HG03457 (cell line): ENCODE measurements around the gene B4GALT5.

Source experiments
- ATAC-seq: cut with Tn5 transposase; IDR thresholded peaks from one replicate; pipeline ENCODE4 v1.9.1; 2021; ENCODE audit warnings: moderate number of reproducible peaks; ENCODE audit not compliant: unreplicated experiment

The B4GALT5 gene

DNA sequence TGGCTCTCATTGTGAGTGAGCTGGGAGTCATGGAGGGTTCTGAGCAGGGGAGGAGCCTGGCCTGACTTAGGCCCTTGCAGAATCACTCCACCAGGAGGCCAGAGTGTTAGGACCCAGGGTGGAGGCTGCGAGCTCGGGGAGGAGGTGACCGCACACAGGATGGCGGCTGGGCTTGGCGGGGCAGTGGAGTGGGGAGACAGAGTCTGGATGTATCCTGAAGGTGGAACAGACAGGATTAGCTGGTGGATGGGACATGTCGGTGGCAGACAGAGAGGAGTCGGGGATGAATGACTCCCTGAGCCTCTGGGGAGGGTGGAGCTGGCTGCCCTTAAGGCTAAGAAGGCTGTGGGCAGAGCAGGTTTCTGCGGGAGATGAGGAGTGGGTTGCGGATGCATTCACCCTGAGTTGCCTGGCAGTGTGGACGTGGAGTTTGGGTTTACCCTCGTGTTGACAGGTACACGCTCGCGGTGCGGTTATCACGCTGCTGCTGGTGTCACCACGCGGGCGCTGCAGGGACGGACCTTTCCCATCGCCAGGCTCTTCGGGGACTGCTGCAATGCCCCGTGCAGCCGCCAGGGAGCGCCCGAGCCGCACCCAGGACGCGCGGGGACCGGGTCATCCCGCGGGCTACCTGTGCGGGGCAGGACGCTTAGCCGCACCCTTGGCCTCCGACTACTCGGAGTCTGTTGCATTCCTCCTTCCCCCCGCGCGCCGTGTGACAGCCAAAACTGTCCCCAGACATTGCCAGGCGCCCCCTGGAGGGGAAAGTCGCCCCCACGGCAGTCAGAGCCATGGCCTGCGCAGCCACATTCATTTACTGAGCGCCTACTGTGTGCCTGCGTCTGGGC is 102.8 kb downstream of the B4GALT5 start:
- no peak for ATAC-seq

- ATAC-seq = peak; percentile 43
Observed at GRCh38 chr20:49608752-49609670, 104.7 kb downstream of the B4GALT5 start.

DNA sequence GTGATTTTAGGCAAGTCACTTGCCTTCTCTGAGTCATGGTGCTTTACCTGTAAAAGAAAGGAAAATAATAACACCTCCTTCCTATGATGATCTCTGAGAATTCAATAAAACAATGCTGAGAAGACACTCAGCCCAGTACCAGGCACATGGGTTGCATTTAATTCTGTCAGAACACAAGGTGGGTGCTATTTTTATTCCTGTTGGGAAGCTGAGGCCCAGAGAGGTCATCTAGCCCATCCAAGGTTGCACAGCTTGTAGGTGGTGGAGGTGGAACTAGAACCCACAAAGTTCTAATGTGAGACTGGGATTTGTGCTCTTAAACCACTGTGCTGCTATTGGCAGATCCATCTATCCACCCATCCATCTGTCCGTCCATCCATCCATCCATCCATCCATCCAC is 106.1 kb downstream of the B4GALT5 start:
- ATAC-seq = no peak

DNA sequence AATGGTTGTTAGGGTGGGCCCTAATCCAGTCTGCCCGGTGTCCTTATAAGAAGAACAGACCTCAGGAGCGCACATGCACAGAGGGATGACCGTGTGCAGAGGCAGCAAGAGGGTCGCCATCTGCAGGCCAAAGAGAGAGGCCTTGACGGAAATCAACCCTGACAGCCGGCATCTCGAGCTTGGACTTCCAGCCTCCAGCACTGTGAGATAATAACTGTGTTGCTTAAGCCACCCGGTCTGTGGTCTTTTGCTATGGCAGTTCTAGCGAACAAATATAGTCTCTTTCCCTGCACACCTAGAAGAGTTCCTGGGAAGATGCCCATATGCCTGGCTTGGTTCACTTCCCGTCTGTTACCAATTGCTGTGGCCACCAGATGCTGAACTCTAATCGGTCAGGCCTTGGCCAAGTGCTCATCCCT is 110.5 kb downstream of the B4GALT5 start:
- no peak for ATAC-seq

DNA sequence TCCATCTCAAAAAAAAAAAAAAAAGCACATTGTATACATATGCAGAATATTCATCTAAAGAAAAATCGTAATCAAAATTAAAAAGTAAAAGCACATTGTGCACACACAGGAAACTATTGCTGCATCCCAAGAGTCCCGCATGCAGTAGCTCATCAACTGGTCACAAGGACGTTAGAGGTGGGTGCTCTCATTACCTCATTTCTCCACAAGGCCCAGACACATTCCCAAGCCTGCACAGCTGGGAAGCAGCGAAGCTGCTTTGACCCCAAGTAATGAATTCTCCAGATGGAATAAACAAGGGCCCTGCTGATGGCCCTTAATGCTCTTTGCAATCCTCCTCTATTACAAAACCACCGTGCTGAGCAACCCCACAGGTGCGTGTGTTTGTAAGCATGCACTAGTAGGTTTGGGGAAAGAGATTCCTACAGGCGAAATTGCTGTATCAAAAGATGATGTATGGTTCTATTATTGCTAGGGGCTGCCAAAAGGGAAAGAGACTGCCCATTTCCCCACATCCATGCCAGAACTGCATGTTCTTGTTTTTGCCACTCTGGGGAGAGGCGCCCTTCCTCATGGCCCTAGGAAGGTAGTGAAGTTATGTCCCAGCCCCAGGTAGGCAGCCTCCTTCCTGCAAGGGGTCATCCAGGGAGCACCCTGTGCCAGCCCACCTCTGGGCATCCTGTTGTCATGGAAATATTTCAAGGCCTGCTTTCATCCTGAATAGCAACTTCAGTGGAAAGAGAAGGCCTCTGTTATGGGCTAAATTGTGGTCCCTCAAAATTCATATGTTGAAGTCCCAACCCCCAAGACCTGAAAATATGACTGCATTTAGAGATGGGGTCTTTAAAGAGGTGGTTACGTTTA is 111.1 kb downstream of the B4GALT5 start:
- no peak for ATAC-seq

GRCh38 chr20:49601153-49601924 is 112.3 kb downstream of the B4GALT5 start:
- ATAC-seq = no peak

DNA sequence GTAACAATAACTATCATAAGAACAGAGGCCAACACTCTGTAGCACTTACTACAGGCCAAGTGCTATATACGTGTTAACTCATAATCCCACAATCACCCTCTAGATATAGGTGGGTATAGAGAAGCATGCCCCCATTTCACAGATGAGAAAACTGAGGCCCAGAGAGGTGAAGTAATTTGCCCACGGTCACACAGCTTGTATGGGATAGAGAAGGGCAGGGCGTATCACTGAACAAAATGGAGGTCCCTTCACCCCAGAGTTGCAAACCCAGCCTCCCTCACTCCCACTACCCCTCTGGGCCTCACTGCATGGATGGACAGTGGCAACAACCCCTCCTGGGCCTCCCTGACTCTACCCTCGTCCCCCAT is 113.9 kb downstream of the B4GALT5 start:
- ATAC-seq = no peak

DNA sequence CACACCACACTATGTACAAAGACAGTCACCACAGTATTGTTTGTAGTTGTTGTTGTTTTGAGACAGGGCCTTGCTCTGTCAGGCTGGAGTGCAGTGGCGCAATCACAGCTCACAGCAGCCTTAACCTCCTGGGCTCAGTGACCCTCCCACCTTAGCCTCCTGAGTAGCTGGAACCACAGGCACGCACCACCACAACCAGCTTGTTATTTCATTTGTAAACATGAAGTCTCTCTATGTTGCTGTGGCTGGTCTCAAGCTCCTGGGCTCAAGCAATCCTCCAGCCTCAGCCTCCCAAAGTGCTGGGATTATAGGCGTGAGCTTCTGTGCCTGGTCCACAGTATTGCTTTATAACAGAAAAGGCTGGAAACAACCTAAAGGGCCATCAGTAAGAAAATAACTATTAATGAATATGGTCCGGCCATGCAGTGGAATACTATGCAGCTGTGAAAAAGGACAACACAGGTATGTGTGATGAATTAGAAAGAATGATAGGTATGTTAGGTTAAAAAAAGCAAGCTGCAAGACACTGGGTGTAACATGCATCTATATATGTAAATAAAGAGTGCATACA is 115.8 kb downstream of the B4GALT5 start:
- no peak for ATAC-seq

DNA sequence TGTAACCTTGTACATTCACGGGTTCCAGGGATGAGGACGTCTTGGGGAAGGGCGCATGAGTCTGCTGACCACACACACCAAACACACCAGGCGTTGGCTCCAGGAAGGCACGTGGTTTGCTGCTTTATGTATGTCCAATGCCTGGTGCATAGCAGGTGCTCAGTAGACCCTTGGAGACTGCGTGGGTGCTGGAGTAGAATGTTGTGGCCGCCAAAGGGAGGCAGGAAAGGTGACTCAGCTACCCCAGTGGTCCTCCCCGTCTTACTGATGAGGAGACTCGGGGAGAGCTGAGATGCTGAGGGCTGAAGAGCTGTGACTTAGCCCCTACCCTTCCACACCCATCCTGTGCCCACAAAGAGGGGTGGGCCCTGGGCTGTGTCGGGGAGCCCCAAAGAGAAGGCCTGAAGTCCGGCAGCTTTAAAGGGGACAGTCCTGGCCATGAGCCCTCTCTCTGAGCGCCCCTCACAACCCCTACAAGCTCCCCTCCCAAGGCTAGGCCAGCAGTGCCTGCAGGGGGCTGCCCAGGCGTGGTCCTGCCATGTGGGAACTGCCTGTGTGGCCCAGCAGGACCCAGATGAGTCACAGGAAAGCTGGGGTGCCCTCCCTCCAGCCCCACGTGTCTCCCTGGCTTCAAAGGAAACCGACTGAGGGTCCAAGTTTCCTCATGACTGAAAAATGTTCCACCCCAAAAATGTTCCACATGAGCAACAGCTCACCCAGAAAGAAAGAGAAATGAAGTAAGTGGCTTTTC is 117.7 kb downstream of the B4GALT5 start:
- ATAC-seq = no peak

DNA sequence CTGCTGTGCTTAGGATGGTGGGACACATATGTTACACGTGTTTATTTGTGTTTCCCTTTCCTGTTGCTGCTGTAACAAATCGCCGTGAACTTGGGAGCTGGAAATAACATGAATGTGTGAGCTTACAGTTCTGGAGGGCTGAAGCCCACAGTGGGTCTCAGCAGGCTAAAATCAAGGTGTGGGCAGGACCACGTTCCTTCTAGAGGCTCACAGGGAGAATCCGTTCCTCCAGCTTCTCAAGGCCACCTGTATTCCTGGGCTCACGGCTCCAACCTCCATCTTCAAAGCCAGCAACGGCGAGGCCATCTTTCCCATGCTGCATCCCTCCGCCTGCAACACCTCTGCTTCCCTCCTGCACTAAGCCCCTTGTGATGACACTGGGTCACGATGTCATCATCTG is 118.3 kb downstream of the B4GALT5 start:
- no peak for ATAC-seq

- no peak for ATAC-seq
Observed at GRCh38 chr20:49594931-49595315, 118.8 kb downstream of the B4GALT5 start.

- no peak for ATAC-seq
Observed at GRCh38 chr20:49594143-49594930, 119.3 kb downstream of the B4GALT5 start.

DNA sequence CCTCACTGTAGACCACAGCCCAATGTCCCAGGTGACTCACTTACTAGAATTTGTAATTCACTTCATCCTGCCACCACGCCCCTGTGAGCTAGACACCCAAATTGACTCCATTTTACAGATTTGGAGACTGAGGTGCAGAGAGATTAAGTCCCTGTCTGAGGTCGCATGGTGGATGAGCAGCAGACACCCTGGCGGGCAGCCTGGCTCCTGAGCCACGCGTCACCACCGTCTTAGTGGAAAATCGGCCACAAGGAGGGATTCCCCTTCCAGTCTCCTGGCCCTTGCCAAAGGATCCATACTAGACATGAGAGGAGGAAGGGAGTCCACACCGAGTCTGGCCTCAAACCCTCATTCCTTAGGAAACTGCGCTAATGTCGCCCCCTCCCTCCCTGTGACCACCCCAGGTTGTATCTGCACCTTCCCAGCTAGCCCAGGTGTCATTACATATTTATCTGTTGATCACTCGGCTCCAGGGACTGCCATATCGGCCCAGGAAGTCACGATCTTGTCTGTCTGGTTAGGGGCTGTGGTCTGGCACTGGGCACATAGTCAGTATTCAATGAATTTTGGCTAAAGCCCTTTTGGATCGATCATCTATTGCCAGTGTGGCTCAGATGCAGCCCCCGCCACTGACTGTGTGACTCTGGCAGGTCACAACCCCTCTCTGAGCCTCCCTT is 120.1 kb downstream of the B4GALT5 start:
- no peak for ATAC-seq

DNA sequence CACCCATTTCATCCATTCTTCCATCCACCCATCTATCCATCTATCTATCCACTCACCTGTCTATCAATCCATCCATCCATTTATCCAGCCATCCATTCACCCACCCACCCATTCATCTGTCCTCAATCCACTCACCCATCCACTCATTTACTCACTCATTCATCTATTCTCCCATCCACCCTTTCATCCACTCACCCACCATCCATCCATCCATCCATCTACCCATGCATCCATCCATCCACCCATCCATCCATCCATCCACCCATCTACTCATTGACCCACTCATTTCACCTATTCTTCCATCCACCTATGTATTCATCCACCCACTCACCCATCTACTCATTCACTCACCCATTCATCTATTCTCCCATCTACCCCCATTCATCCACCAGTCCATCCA is 121.6 kb downstream of the B4GALT5 start:
- no peak for ATAC-seq

GRCh38 chr20:49591217-49591865 is 122.3 kb downstream of the B4GALT5 start:
- ATAC-seq = no peak

- no peak for ATAC-seq
Observed at GRCh38 chr20:49590163-49591017, 123.3 kb downstream of the B4GALT5 start.
